ENCODE data around the gene PTPRD.

GRCh38 chr9:9352877-9353481 is 1259.8 kb downstream of the PTPRD start:
- TF ChIP-seq CTCF (conservative IDR thresholded peaks at IDR 0.05 in 1 of 2, IDR thresholded peaks at IDR 0.05 in 1 of 2; ENCODE audit: low read depth in 1 of 2, low read length in 2 of 2) (peak; percentile 20 to 64), EZH2 (IDR thresholded peaks at IDR 0.05; ENCODE audit: low read length, missing control alignments) (no peak)

Measured in fibroblast of lung (primary cell).